ENCODE measurements around the gene TMEM35A.
"Not testable (repeated sequence)": the region's sequence is repeated elsewhere in the genome, so short reads cannot be mapped to it uniquely, and the experiment has no call there.

Gene TMEM35A, protein sequence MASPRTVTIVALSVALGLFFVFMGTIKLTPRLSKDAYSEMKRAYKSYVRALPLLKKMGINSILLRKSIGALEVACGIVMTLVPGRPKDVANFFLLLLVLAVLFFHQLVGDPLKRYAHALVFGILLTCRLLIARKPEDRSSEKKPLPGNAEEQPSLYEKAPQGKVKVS

DNA sequence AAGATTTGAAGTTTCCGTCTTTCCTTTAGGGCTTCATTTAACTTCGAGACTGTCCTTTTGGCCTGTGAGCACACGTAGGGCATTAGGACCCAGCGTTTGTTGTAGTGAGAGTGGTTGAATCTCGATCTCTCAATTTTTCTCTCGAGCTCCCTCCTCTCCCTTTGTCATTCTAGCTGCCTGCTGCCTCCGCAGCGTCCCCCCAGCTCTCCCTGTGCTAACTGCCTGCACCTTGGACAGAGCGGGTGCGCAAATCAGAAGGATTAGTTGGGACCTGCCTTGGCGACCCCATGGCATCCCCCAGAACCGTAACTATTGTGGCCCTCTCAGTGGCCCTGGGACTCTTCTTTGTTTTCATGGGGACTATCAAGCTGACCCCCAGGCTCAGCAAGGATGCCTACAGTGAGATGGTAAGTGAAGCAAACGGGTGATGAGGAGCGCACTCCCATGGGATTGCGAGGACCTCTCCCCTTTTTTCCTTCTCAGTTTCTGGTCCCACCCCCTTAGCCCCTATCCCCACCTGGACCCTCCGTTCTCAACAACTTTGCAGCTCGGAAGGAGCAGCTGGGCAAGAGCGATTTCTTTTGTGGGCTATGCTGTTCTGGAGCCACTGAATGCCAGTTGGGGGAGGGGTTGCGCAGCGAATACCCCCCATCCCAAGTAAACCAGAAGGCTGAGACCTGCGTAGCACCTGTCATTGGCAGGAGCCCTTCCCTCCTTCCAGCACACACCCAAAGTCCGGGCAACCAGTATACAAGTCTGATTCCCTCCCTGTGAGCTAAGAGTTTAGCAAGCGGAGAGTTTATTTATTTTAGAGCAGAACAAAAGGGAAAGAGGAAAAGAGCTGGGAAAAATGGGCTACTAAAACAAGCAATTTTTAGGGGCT lies at the start of gene TMEM35A:
Gene TMEM35A, plus strand, starts transcription at position 164 of the 883 bp plus-strand sequence. Its CDS starts 124 bp downstream, at position 288.
- no peak for DNase-seq

DNA sequence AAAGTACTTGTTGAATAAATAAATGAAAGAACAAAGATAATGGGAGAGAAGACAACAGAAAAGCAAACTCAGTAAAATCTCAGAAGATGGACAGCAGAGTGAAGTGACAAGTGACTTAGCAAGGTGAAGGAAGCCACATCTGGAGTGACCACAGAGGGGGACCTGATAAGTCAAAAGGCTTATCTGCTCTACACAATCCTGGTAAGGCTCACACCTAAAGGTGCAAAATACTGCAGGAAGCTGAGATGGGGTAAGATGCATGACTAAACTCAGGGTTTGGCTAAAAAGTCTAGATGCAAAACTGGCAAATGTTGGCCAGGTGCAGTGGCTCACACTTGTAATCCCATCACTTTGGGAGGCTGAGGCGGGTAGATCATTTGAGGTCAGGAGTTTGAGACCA lies 49.0 kb upstream of the TMEM35A start:
- DNase-seq, result no peak

DNA sequence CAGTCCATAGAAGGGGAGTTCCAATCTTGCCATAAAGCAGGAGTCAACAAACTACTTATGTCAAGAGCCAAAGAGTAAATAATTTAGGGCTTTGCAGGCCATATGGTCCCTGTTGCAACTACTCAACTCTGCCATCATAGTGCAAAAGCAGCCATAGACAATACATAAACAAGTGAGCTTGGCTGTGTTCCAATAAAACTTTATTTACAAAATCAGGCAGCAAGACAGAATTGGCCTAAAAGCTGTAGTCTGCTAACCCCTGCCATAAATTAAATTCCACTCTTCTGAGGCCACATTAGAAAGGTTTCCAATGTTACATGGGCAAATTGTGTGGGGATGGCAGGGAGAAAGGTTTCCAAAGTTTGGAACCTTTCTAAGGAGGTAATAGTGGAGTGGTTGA lies 41.4 kb upstream of the TMEM35A start:
- DNase-seq, result no peak

DNA sequence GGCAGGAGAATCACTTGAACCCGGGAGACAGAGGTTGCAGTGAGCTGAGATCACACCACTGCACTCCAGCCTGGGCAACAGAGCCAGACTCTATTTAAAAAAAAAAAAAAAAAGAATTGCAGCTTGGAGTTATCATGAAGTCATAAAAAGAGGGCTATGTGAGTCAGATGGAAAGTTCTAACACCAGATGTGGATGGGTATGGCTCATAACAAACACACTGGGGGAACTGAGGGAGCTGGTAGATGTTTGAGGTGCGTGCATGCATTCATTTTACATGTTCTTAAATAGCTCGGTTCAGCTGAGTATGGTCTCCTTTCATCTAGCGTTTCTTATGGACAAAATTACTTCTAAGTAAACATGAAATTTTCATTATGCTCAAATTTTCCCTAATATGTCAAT lies 38.5 kb upstream of the TMEM35A start:
- DNase-seq, result no peak

DNA sequence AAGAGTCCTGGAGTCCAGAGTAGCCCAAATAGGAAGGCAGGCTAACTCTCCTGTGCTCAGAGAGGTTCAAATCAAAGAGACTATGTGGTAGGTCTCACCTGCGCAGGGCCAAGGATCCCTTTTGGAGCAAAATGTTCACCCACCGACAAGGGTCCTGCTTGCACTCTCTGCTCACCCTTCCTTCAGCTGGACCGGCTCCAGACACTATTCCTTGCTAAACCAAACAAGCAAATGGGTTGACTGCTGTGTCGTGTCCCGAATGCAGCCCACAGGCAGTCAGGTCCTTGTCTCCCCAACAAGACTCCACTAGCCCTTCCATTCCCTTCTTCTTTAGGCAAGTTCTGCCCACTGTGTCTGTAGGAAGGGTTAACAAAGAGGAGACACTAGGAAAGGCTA lies 27.5 kb upstream of the TMEM35A start:
- DNase-seq, result no peak

DNA sequence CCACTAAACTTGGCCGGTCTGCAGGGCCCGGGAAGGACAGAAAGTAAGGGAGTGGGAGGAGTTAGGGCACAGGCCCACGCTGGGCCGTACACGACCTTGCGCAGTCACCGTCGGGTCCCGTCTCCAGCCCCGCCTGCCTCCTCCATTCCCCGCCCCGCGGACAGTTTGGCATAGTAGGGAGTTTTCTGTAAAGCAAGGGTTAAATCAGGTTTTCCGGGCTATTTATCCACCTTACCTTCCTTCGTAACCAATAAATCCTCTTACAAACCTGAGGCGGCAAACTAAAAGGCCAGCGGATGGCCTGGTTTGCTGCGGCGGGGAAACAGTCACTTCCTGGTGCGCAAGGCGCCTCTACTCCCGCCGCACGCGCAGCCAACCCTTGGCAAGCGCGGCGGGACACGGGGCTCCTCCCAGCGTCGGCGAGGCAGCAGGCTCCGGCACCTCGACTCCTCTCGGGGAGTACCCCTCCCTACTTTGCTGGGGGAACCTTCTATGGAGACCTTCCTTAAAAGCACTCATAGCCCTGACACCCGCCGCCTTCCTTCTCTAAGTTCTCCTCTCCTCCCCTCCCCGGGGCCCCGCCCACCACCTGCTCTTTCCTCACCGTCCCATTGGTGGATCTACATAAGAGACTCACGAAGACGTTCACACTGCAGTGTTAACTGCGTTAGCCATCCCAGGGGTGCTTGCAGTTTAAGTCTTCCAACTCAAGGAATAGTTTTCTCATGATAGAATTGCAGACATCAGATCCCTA lies 27.0 kb upstream of the TMEM35A start, which contains the start of gene TRMT2B:
Gene TRMT2B, minus strand, starts transcription at position 563 of the 754 bp plus-strand sequence. CDS start 9,822 bp downstream, outside the sequence.
- DNase-seq, result peak; percentile 81

DNA sequence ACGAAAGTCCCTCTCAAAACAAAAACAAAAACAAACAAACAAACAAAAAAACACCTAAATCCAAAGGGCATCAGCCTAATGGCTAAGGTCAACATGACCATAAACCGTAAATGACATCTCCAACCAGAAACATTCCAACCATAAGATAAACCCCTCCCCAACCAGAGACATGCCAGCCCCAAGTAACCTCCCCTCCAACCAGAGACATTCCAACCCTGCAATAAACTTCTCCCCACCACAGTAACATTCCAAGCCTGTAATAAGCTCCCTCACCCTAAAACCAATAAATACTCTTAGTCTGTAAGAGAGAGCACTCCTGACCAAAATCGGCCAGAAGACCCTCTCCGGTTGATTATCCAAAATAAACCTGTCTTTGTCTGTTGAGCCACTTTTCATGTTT lies 22.1 kb upstream of the TMEM35A start:
- not testable (repeated sequence) for DNase-seq

DNA sequence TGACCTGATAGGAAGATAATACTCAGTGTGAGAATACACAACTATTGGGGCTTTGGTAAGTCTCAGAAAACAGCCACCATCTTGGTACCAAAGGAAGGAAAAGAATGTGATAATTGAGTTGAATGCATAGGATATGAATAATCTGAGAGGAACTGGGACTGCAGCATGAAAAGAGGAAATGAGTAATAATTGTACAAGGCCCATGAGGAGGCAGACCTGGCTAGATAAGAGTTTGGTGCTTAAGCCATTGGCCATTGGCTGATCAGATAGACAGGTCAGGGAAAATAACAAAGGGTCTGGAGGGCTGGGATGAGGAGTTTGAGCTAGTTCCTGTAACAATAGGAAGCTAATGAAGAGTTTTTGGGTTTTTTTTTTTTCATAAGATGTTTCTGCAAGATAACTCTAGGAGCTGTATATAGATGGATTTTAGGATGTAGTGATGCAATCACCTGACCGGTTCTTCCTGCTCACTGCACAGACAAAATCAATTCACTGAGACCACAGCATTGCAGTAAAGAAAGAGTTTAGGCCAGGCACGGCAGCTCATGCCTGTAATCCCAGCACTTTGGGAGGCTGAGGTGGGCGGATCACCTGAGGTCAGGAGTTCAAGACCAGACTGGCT lies 21.5 kb upstream of the TMEM35A start:
- no peak for DNase-seq

DNA sequence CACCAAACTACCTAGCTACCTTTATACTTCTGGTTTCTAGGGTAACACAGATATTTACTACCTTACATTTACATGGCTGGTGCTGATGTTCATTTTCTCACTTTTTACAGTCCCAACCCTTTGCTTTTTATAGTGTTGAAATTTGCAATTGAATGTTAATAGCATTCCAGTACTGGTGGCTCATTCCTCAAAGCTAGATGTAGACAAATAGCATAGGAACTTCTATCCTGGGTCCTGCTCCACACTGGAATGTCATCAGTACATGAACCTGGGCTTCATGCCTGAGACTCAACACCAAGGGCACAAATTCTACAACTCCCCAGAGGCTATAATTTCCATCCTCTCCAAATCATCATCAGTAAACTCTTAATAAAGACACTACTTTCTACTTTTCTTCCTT lies 16.5 kb upstream of the TMEM35A start:
- no peak for DNase-seq

DNA sequence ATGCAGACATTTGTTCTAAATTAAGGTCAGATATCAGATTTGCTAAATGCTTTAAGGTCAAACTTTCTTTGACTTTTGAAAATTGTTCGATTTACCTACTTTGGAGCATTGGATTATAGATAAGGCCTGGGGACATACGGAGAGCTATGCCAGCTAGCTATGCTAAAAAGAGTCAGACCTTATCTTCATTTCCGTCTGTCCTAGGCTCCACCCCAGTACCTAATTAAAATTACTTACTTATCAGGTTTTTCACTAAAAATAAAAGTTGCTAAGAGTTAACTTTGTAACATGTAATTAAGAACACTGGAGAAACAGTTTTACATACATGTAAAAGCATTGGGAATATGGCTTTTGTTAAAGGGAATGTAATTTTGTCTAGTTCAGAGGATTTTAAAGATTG lies 7.1 kb upstream of the TMEM35A start:
- DNase-seq, result no peak

DNA sequence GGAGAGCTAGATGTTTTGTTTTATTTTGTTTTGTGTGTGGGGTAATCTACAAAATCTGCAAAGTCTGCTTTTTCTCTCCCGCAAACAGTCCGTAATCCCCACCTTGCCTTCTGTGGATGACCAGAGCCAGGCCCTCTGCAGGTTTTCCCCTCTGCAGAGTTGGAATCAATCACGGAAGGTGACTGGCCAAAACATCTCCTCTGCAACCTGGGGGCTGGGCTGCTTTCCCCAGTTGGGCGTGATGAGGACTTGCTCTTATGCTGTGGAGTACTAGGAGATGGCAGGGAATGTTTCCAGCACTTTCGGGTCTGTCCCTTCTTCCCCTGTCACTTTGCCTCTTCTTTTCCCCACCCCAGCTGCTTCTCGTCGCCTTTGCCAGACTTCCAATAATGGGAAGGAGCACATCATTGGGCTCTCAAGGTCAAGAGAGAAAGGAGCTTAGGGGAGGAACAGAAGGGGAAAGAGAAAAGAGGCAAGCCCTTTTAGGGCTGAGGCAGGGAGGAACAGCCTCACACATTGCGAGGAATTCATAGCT lies 1.1 kb downstream of the TMEM35A start:
- DNase-seq, result no peak

DNA sequence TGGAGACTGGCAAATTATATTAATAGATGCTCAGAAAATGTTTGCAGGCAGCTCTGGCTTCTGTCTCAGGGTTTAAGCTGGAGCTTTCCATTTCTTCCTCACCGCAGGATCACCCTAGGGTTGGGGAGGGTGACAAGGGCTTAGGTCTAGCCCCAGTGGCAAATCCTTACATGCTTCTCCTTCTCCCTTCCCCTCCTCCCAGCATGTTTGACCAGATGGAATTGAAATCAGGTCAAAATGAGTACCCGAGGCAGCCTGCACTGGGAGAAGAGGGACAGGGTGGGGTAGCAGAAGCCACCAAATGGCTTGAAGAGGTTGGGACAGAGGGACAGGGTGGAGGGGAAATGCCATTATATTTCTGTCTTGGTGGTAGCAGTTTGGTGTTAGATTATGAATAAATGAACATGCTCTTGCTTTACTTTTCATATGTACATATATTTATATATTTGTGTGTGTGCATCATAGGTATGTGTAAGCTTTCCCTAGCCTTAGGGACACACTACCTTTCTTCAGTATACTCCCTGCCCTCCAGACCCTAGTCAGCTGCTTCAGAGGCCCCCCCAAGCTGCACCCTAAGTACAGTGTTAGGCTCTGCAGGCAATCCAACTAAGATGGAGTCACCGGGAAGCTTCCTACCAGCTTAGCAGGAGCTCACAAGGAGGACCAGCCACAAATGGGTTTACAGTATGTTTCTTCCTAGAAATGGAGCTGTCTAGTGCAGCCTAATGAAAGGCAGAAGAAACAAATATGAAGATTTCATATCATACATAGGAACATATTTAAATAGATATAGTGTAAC lies 1.8 kb downstream of the TMEM35A start:
- DNase-seq, result no peak

DNA sequence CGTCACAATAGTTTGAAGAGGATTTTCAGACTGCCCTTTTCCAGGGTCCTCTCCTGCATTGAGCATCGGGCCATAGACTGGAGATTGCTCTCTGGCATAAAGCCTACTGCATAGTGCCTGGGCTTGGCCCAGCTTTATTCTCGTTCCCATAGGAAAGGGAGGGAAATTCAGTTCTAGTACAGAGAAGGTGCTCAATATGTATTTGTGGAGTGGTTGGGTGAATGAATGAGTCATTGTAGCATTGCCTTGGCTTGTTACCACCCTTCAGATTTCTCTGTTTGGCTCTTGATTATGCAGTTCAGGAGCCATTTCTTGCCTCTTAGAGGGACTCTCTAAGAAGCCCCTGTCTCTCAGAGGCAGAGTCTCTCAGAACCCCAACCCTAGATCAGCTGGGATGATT lies 2.6 kb downstream of the TMEM35A start:
- no peak for DNase-seq

DNA sequence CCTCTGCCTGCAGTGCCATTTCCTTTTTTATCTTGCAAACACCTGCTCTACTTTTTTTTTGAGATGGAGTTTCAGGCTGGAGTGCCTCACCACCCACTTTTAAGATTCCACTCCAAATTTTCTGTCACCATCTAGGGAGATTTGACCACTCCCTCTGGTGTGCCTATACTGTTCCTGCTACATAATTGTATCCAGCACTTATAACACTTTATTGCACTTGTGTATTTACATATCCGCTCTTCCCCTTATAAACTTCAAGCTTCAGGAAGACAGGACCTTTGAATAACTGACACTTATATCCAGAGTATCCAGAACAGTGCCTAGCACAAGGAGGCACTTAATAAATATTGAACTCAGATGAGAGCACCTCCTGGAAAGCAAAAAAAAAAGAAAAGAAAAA lies 13.1 kb downstream of the TMEM35A start:
- no peak for DNase-seq

DNA sequence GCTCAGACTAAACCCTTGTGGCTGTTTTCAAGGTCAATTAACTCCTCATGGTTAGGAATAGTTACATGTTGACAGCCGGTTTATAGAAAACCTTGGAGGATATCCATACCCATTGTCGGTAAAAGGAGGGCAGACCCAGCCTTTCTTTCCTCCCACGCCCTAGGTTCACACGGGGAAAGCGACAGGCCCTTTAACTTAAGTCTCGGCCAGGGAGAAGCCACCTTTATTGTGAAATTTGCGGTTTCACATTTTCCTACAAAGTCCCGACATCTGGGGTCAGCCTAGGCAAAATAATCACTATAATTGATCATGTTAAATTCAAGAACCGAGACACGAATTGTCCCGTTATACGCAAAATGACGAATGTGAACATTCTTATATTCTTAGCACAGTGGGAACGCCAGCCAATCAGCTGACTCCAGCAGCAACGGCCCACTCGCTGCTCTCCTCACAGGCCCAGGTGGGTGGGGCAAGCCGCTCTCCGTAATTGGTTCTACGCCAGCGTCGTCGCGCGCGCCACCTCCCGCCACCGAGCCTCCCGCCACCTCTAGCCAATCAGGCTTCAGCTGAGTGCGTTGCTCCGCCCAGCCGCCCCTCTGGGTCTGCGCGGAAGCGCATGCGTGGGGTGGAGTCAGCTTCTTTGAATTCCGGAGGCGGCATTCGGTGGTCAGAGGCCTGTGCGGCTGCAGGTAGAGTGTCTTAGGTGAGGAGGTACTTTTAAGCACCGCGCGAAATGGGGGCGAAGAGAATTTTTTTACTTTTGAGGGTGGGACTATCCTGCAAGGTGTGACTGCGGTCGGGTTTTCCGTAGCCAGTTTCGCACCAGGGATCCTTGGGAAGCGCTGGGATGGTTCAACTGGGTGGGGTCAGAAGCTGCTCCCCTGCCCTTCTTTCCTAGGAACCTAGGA lies 19.1 kb downstream of the TMEM35A start, which contains the start of gene CENPI:
Gene CENPI, plus strand, starts transcription at position 659 of the 908 bp plus-strand sequence. CDS start 2,867 bp downstream, outside the sequence.
- DNase-seq, result peak; percentile 95

DNA sequence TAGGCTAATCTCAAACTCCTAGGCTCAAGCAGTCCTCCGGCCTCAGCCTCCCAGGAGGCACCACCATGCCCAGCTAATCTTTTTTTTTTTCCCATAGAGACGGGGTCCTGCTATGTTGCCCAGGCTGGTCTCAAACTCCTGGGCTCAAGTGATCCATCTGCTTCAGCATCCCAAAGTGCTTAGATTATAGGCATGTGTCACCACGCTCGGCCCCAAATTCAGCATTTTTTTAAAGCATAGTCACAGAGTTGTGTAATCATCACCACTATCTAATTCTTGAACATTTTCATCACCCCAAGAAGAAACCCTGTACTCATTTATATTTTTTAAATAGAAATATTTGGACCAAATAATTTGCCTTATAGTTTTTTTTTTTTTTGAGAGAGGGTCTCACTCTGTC lies 29.6 kb downstream of the TMEM35A start:
- no peak for DNase-seq

DNA sequence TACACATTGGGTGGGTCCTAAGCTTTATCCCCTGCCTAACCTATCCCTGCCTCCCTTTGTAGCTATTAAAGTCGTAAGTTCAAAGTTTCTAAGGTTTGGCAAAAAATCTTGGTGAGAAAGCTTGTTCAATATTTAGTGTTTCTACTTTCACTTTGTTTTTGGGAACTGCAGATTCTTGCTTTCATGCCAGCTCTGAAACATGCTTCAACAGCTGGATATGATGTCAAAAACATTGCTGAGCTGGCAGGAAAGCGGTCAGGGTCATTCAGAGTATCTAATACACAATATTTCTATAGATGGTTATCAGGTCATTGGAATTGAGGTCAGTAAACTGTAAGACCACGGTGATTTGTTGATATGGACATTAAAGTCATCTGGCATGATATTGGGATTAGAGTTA lies 39.0 kb downstream of the TMEM35A start:
- DNase-seq, result no peak

DNA sequence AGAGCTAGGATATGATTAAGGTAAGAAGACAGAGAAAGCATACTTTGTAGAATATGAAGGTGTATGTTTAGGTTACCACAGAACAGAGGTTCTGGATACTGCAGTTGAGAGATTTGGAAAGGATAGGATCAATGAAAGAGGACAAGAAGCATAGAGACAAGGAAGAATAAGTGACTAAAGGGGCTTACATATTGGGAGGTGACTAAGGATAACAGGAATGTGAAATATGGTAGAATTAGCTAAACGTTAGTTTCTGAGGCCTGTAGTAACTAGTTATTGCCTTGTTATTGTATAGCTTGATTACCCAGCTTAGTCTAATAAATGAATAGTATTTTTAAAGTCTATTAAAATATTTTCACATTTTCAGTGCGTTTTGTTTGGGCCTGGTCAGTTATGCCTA lies 57.6 kb downstream of the TMEM35A start:
- no peak for DNase-seq

Data from CD4-positive, alpha-beta T cell treated with Interleukin-12 subunit alpha and Interleukin-12 subunit beta, for 1 hour (primary cell).